T-helper 17 cell (primary cell): ENCODE measurements around the gene NDRG3. TPM values are rescaled to one million over a fixed set of nuclear protein-coding genes. Genes with fewer than 3 reads are reported as not detected.
A peak's percentile ranks its signal among the peaks of the same experiment; 100 is the strongest.
"Not testable (repeated sequence)": the region's sequence is repeated elsewhere in the genome, so short reads cannot be mapped to it uniquely, and the experiment has no call there.

Experiments used
- ATAC-seq: fragments of 150-1000 bp; cut with Tn5 transposase; 2 replicates; pipeline ENCODE4 v1.10.0; 2021; ENCODE audit warnings: mild to moderate bottlenecking, moderate library complexity
- DNase-seq, 3 donors: peaks; one replicate each; pipeline versions ENCODE4 v3.0.0 to v3.0.0-alpha.2; 2020 to 2021
- H3K9me3 ChIP-seq: one replicate; pipeline ENCODE4 v1.7.0; 2013; ENCODE audit warnings: low read length, mild to moderate bottlenecking; ENCODE audit not compliant: control insufficient read depth, poor library complexity, severe bottlenecking
- H3K27ac Mint-ChIP-seq: one replicate; pipeline ENCODE4 v1.8.0; 2022; ENCODE audit warnings: mild to moderate bottlenecking, moderate library complexity, mixed read lengths
- H3K27me3 Mint-ChIP-seq: one replicate; pipeline ENCODE4 v1.8.0; 2022; ENCODE audit warnings: mixed read lengths
- H3K36me3 Mint-ChIP-seq: one replicate; pipeline ENCODE4 v1.8.0; 2022; ENCODE audit warnings: low read depth, mixed read lengths
- H3K4me1 Mint-ChIP-seq: one replicate; pipeline ENCODE4 v1.8.0; 2022; ENCODE audit warnings: mild to moderate bottlenecking, mixed read lengths
- H3K4me3 Mint-ChIP-seq: one replicate; pipeline ENCODE4 v1.8.0; 2022; ENCODE audit warnings: mild to moderate bottlenecking, moderate library complexity, mixed read lengths
- total RNA-seq, 4 donors: library from RNA in 2 of 4; stranded (reverse) in 2 of 4; gene quantifications; one replicate each; pipeline ENCODE4 v1.2.3 and lab custom pipeline; 2022 to 2026

Gene NDRG3
- total RNA-seq, 2 donors from 2014 or later = 25.5 to 26.0 TPM

GRCh38 chr20:36624068-36624943 is 121.6 kb downstream of the NDRG3 start:
- peaks cover 12% of the 10 kb centered on the region for H3K36me3 Mint-ChIP-seq
- H3K27ac Mint-ChIP-seq = peak overlapping the region; percentile 75

GRCh38 chr20:36623444-36623843 is 122.4 kb downstream of the NDRG3 start:
- Mint-ChIP-seq H3K36me3 (peaks cover 12% of the 10 kb centered on the region), H3K4me3 (no peak overlapping the region)

More at GRCh38 chr20:36624068-36624943, 121.6 kb downstream of the NDRG3 start:
- DNase-seq (no peak), ATAC-seq (no peak)
- H3K9me3 ChIP-seq = no peaks in the 10 kb centered on the region
- no peaks in the 10 kb centered on the region for H3K27me3 Mint-ChIP-seq
- peak overlapping the region; percentile 71 for H3K4me3 Mint-ChIP-seq
- peaks cover 22% of the 10 kb centered on the region for H3K4me1 Mint-ChIP-seq

DNA sequence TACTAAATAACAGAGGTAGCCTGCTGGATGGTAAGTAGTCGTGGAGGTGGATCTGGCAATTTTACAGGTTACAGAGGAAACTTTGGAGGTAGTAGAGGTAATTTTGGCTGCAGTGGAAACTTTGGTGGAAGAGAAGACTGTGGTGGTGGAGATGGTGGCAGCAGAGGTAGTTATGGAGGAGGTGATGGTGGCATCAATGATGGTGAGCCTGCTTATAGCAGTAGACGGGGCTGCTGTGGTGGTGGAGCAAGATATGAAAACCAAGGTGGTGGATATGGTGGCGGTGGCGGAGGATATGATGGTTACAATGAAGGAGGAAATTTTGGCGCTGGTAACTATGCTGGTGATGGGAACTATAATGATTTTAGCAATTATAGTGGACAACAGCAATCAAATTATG is 125.0 kb downstream of the NDRG3 start:
- ATAC-seq (no peak), DNase-seq (no peak)
- Mint-ChIP-seq H3K4me1 (peaks cover 15% of the 10 kb centered on the region), H3K27ac (peak overlapping the region; percentile 73), H3K4me3 (peak overlapping the region; percentile 69), H3K27me3 (no peaks in the 10 kb centered on the region), H3K36me3 (peaks cover 9% of the 10 kb centered on the region)
- H3K9me3 ChIP-seq = no peaks in the 10 kb centered on the region

More at GRCh38 chr20:36623444-36623843, 122.4 kb downstream of the NDRG3 start:
- Mint-ChIP-seq H3K4me1 (peaks cover 19% of the 10 kb centered on the region), H3K27me3 (no peaks in the 10 kb centered on the region), H3K27ac (peak overlapping the region; percentile 75)
- ATAC-seq (no peak), DNase-seq (no peak)
- no peaks in the 10 kb centered on the region for H3K9me3 ChIP-seq

DNA sequence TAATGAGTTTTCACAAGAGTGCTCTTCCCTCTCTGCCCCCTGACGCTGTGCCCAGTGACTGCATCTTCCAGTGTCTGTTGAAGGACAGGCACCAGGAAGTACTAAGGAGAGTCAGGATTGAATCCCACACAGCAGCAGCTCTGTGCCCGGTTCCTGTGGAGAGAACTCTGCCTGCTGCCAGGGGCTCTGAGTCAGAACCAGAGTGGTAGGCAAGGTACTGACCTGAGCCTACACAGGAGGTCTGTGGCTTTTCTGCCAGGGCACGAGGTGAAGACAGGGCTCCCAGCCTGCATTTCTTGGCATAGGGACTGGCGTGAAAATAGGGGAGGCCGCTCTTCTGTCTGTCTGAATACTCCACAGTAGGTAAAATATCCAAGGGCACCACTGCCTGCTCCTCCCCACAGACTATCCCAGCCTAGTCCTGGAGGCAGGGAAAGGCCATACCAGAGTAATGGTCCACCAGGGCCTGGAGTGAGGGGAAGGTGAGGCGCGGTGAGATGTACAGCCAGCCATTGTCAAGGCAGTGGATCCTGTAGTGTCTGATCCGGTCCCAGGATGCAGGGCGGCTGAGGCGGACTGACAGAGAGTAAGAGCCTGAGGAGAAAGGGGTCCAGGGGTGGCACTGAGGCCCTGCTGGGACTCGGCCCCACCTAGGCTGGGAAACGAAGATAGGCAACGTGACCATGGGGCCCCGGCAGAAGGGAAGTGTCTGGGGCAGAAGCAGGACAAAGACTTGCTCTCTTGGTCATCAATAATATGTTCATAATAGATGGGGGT is 130.9 kb downstream of the NDRG3 start:
- H3K4me1 Mint-ChIP-seq = peaks cover 14% of the 10 kb centered on the region
- no peaks in the 10 kb centered on the region for H3K36me3 Mint-ChIP-seq
- no peaks in the 10 kb centered on the region for H3K9me3 ChIP-seq
- ATAC-seq (no peak), DNase-seq (no peak)
- H3K4me3 Mint-ChIP-seq = no peak overlapping the region
- H3K27ac Mint-ChIP-seq = peak overlapping the region; percentile 83
- no peaks in the 10 kb centered on the region for H3K27me3 Mint-ChIP-seq

DNA sequence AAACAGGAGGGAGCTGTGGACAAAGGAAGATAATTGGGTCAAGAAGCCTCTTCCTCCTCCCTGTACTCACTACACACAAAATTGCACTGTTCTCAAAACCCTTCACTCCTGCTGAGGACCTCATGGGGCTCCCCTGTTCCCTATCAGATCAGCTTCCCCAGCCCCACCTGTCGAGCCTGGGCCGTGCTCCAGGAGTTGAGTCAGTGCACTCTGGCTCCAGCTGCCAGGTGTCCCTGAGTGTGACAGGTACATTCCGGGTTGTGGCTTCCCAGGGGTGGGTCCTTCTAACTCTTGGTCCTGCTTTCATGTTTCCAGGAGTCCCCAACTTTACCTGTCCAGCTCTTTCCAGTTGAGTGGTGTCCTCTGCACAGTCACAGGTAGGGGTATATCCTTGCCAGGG is 131.9 kb downstream of the NDRG3 start:
- no peaks in the 10 kb centered on the region for H3K9me3 ChIP-seq
- DNase-seq (no peak), ATAC-seq (no peak)
- Mint-ChIP-seq H3K36me3 (no peaks in the 10 kb centered on the region), H3K4me1 (peaks cover 14% of the 10 kb centered on the region), H3K4me3 (no peak overlapping the region), H3K27me3 (no peaks in the 10 kb centered on the region), H3K27ac (peak overlapping the region; percentile 83)

DNA sequence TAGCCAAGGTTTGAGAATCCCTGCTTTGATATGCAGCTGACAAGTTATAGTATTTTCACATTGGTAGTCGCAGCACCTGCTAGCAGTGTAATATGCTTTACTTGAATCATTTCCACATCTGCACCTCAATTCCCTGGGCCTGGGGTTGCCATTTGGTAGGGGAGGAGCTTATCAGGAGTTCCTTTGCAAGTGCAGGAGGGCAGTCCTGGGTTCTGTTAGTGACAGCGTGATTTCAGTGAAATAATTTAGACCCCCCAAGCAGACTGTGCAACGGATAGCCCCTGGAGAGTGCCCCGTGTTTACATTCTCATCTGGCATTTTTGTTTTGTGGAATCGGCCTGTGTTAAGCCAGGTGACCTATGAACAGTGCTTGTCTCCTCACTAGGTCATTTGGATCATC is 134.3 kb downstream of the NDRG3 start:
- ATAC-seq (no peak), DNase-seq (no peak)
- Mint-ChIP-seq H3K27ac (no peak overlapping the region), H3K4me3 (no peak overlapping the region), H3K36me3 (no peaks in the 10 kb centered on the region), H3K4me1 (peaks cover 22% of the 10 kb centered on the region), H3K27me3 (no peaks in the 10 kb centered on the region)
- no peaks in the 10 kb centered on the region for H3K9me3 ChIP-seq

- not testable (repeated sequence) for H3K4me3 Mint-ChIP-seq, H3K27me3 Mint-ChIP-seq, DNase-seq, H3K9me3 ChIP-seq, ATAC-seq, H3K36me3 Mint-ChIP-seq
- Mint-ChIP-seq H3K27ac (peak overlapping the region; percentile 97), H3K4me1 (peaks cover 28% of the 10 kb centered on the region)
Observed at GRCh38 chr20:36608388-36608728, 137.5 kb downstream of the NDRG3 start.

DNA sequence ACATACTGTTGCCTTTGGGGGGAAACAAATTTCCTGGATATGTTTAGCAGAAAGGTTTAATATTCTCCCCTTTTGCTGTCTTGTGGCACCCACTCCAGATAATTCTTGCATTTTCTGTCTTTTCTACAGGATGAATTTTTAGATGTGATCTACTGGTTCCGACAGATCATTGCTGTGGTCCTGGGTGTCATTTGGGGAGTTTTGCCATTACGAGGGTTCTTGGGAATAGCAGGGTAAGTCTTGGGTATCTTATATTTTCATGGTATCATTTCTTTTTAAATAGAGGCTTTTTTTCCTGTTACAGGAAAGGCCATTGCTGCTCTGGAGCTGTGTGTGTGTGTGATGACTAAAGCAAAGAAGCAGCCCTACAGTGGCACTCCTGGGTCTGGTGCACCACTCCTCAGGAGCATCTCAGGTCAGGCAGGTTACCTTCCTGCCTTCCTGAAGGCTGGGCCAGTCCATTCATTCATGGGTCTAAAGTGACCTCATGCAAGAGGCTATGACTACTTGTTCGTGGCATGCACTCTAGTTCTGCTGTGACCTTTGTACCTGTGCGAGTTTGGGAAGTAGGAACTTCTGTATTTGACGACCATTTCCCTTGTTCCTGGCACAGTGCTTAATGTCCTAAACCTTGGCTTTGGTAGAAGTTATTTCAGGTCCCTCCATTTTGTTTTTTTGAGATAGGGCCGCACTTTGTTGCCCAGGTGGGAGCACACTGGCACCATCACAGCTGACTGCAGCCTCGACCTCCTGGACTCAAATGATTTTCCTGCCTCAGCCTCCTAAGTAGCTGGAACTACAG is 138.1 kb downstream of the NDRG3 start:
- H3K36me3 Mint-ChIP-seq = no peaks in the 10 kb centered on the region
- peak overlapping the region; percentile 97 for H3K27ac Mint-ChIP-seq
- no peaks in the 10 kb centered on the region for H3K27me3 Mint-ChIP-seq
- H3K9me3 ChIP-seq = no peaks in the 10 kb centered on the region
- DNase-seq = no peak
- H3K4me1 Mint-ChIP-seq = peaks cover 25% of the 10 kb centered on the region
- no peak for ATAC-seq
- H3K4me3 Mint-ChIP-seq = peak overlapping the region; percentile 70

DNA sequence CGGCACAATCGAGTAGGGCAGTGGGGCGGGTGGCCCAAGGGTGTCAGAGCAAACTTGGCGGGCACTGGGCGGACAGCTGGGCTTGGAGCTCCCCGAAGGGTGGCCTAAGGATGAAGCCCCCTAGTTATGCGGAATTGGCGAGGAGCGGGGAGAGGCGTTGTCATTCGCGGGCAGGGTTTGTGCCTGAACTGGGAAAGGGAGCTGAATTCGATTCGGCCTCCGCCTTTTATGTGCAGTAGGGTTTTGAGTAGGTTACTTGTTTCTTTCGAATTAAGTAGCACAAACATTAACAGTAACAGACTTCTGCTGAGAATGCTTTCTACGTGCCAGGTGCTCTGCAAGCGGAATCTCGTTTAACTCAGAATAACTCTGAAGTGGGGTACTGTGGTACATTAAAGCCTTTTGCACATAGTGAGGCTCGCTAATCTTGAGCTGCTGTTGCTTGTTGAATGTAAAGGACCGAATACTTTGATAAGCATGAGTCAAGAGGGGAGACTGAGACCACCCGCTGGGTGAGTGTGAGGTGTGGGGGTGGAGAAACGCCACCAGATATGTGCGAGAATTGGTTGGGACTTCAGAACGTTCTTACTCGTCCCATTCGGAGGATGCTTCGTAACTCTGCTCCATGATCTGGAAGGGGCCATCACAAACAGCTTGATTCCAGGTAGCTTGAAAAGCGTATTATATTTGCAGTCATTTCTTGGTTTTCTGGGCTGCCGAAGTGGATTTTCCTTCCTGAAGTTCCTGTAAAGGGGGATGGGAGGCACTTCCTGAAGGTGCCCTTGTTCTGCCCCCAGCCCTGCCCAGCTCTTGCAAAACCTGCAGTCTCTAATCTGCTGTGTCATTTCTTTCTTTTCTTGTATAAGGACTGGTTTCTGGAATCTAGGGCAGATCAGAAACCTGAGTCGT is 139.5 kb downstream of the NDRG3 start:
- no peaks in the 10 kb centered on the region for H3K27me3 Mint-ChIP-seq
- H3K4me1 Mint-ChIP-seq = peaks cover 26% of the 10 kb centered on the region
- H3K27ac Mint-ChIP-seq = peak overlapping the region; percentile 97
- H3K36me3 Mint-ChIP-seq = no peaks in the 10 kb centered on the region
- H3K4me3 Mint-ChIP-seq = peak overlapping the region; percentile 98
- DNase-seq = no peak
- ATAC-seq = no peak
- H3K9me3 ChIP-seq = no peaks in the 10 kb centered on the region

GRCh38 chr20:36605399-36606157 is 140.3 kb downstream of the NDRG3 start, which contains the start of gene RAB5IF:
RAB5IF (plus strand) TSS chr20:36605779; CDS start chr20:36605952, 173 bp downstream.
- peak within 1 kb of the TSS; percentile 98 for H3K4me3 Mint-ChIP-seq
- H3K27me3 Mint-ChIP-seq = no peaks in the 10 kb centered on the region
- peak within 1 kb of the TSS; percentile 97 for H3K27ac Mint-ChIP-seq
- H3K36me3 Mint-ChIP-seq = no peaks in the 10 kb centered on the region
- DNase-seq (peak; percentile 97 to 99 (median 98)), ATAC-seq (peak; percentile 91)
- H3K9me3 ChIP-seq = no peaks in the 10 kb centered on the region
- H3K4me1 Mint-ChIP-seq = peaks cover 26% of the 10 kb centered on the region

DNA sequence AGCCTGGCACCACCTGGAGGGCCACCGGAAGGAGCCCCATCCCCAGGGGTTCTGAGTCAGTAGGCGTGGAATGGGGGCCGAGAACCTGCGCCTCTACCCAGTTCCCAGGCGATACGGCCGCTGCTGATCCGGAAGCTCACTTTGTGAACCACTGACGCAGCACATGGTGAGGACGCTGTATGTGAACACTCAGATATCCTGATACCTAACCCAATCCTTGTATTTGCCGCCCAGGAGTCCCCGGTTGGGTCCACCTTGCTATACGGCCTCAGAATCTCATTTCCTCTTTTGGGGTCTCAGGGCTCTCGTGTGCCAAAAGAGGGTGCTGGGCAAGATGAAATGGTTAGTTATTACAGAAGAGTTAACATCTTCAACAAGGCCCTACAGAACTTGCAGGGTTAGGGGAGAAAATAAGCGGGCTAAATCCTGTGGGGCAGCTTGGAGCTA is 140.9 kb downstream of the NDRG3 start:
- H3K27ac Mint-ChIP-seq = peak overlapping the region; percentile 97
- no peaks in the 10 kb centered on the region for H3K27me3 Mint-ChIP-seq
- peak overlapping the region; percentile 98 for H3K4me3 Mint-ChIP-seq
- H3K9me3 ChIP-seq = no peaks in the 10 kb centered on the region
- H3K4me1 Mint-ChIP-seq = peaks cover 29% of the 10 kb centered on the region
- DNase-seq (peak; percentile 29 to 42 (median 34)), ATAC-seq (peak; percentile 49)
- no peaks in the 10 kb centered on the region for H3K36me3 Mint-ChIP-seq
